ENCODE results near the gene TSPAN10.

TSPAN10 gene

DNA sequence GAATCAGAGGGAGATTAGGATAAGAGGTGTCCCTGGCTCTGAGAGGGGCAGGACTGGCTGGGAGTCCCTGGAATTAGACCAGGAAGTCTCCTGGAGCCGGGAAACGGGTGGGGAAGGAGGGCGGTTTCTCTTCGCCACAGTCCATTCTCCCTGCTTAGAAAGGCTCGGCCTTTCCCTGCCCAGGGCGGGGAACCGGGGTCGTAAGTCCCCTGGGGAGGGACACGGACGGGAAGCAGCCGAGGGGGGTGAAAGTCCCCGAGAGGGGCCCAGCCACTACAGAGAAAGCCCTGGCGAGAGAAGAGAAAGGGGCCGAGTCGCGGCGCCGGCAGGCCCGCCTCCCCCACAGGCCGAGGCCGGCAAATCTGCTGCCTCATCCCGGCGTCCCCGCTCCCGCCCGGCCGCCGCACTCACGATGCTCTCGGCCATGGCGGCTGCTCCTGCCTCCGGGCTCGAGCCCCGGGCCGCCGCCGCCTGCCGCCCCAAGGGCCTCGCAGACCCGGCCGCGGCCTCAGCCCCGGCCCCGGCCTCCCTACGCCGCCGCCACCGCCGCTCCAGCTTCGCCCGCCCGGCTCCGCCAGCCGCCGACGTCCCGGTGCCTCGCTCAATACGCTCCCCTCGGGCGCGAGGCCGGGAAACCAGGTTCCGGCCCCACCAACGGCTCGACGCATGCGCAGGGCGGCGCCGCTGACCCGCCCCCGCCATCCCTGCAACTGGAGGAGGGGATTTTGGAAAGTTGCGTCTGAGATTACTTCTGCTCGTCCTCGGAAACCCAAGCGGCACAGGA lies at the start of gene TSPAN10, which contains the start of gene NPLOC4:
TSPAN10 (plus strand) TSS at position 692 of the 784 bp plus-strand sequence. CDS start 5,217 bp downstream, outside the sequence.
NPLOC4 (minus strand) TSS at position 608 of the 784 bp plus-strand sequence; CDS start at position 426, 182 bp downstream.
- peak; percentile 61 for DNase-seq
- H3K36me3 ChIP-seq (replicated peaks) = no peaks in the 10 kb centered on the region
- in situ Hi-C loops (cut with HindIII; ENCODE audit: low pct_ligation_motif_present, low sequenced_read_pairs) = no loop called here
- H3K27me3 ChIP-seq (replicated peaks) = no peaks in the 10 kb centered on the region
- TF ChIP-seq, protein P1, sequence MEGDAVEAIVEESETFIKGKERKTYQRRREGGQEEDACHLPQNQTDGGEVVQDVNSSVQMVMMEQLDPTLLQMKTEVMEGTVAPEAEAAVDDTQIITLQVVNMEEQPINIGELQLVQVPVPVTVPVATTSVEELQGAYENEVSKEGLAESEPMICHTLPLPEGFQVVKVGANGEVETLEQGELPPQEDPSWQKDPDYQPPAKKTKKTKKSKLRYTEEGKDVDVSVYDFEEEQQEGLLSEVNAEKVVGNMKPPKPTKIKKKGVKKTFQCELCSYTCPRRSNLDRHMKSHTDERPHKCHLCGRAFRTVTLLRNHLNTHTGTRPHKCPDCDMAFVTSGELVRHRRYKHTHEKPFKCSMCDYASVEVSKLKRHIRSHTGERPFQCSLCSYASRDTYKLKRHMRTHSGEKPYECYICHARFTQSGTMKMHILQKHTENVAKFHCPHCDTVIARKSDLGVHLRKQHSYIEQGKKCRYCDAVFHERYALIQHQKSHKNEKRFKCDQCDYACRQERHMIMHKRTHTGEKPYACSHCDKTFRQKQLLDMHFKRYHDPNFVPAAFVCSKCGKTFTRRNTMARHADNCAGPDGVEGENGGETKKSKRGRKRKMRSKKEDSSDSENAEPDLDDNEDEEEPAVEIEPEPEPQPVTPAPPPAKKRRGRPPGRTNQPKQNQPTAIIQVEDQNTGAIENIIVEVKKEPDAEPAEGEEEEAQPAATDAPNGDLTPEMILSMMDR (IDR thresholded peaks at IDR 0.05; ENCODE audit: low read depth, low read length, missing control alignments) = no peak
- H3K27ac ChIP-seq = peak within 1 kb of the TSS; percentile 89
- peak within 1 kb of the TSS; percentile 88 for H3K4me3 ChIP-seq (ENCODE audit: low read depth, low read length)

DNA sequence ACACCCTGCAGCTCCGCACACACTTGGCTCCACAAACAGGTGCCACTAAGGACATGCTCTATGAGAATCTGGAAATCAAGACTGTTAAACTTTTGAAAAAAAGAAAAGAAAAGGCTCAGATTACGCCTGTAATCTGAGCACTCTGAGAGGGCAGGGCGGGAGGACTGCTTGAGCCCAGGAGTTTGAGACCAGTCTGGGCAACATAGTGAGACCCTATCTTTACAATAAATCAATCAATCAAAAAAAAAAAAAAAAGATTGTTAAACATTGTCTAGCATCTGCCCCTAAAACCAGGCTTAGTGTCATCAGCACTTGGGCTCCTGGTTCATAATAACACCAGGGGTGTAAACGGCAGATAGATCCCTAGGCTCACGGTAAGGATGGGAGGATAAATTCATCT lies 47.4 kb upstream of the TSPAN10 start:
- Histone ChIP-seq H3K27me3 (replicated peaks) (no peaks in the 10 kb centered on the region), H3K27ac (no peak overlapping the region), H3K4me3 (ENCODE audit: low read depth, low read length) (no peak overlapping the region), H3K36me3 (replicated peaks) (peaks cover 75% of the 10 kb centered on the region)
- no peak for DNase-seq
- in situ Hi-C loops (cut with HindIII; ENCODE audit: low pct_ligation_motif_present, low sequenced_read_pairs) = no loop called here
- TF ChIP-seq, protein P1 (IDR thresholded peaks at IDR 0.05; ENCODE audit: low read depth, low read length, missing control alignments) = no peak

DNA sequence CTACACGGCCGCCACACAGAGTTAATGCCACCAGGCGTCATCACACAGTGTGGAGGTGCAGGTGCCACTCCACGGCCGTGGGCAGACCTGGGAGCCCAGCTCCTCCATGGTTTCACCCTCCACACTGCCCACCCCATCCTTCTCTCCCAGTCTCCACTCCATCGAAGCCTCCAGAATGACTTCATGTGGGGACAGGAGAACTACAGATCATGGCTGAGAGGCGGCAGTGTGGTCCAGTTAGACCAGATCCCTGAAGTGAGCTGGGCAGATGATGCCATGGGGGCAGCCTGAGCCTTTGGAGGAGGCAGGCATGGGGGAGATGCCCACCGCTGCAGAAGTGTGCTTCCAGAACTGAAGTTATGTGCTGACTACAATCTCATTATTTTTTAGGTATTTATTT lies 46.9 kb upstream of the TSPAN10 start:
- in situ Hi-C loops (cut with HindIII; ENCODE audit: low pct_ligation_motif_present, low sequenced_read_pairs) = no loop called here
- Histone ChIP-seq H3K27ac (no peak overlapping the region), H3K27me3 (replicated peaks) (no peaks in the 10 kb centered on the region), H3K4me3 (ENCODE audit: low read depth, low read length) (no peak overlapping the region), H3K36me3 (replicated peaks) (peaks cover 78% of the 10 kb centered on the region)
- DNase-seq = no peak
- TF ChIP-seq, protein P1 (IDR thresholded peaks at IDR 0.05; ENCODE audit: low read depth, low read length, missing control alignments) = no peak

DNA sequence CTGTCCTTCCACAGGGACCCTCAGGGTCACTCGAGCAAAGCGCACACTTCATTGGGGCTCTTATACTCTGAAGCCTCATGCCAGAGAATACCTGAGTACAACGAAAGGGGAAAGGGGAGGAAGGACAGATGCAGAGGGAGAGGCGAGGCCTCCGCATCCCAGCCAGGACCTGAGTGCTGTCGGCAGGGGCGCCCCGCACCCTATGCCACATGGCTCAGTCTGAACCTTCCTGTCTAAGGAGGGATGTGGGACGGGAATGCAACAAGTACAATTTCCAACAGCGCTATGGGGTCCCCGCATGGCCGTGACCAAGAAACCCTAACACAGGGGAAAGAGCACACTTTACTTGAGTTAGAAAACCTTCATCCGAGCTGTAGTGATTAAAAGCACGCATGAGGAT lies 45.0 kb upstream of the TSPAN10 start:
- no peak for DNase-seq
- TF ChIP-seq, protein P1 (IDR thresholded peaks at IDR 0.05; ENCODE audit: low read depth, low read length, missing control alignments) = no peak
- H3K27me3 ChIP-seq (replicated peaks) = no peaks in the 10 kb centered on the region
- no peak overlapping the region for H3K4me3 ChIP-seq (ENCODE audit: low read depth, low read length)
- no peak overlapping the region for H3K27ac ChIP-seq
- in situ Hi-C loops (cut with HindIII; ENCODE audit: low pct_ligation_motif_present, low sequenced_read_pairs) = no loop called here
- peaks cover 72% of the 10 kb centered on the region for H3K36me3 ChIP-seq (replicated peaks)

DNA sequence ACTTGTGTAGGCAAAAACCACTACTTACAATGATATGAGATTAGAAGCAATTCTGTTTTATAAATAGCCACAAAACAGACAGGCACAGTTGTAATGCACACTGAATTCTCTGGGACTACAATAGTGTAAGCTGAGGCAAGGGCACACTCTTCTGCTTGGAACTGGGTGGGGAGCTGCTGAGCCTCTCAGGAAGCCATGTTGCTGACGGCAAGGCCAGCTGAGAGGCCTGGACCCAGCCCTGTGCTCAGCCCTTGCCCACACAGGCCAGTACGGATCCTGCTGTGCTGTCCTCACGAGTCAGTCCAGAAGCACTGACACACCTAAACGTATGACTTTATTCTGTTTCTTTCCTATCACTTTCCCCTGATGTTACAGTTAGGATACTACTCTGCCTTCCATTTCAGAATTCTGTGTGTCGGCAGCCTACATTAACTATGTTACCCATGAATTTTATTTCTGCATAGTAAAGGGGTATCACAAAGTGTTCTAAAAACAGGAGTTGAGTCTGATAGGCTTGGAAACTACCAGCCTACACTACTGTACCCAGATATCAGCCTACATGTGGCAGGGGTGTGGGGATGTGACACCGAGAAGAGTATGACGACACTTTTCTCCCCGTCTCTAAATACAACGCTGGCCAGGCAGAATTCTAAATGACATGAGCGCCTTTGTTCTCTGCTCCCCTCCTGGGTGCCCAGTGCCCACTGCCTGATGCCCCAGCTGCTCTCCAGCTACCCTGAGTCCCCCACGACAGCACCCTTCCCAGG lies 43.7 kb upstream of the TSPAN10 start:
- Histone ChIP-seq H3K4me3 (ENCODE audit: low read depth, low read length) (no peak overlapping the region), H3K27me3 (replicated peaks) (no peaks in the 10 kb centered on the region), H3K36me3 (replicated peaks) (peaks cover 66% of the 10 kb centered on the region), H3K27ac (no peak overlapping the region)
- in situ Hi-C loops (cut with HindIII; ENCODE audit: low pct_ligation_motif_present, low sequenced_read_pairs) = no loop called here
- TF ChIP-seq, protein P1 (IDR thresholded peaks at IDR 0.05; ENCODE audit: low read depth, low read length, missing control alignments) = no peak
- DNase-seq = no peak
